Measurements from ENCODE around the gene MBLAC1. TPM values are rescaled to one million over a fixed set of nuclear protein-coding genes. Genes with fewer than 3 reads are reported as not detected.

The MBLAC1 gene
- total and polyA plus RNA-seq, 9 of the 15 experiments (the other 6 are each of a cell fraction or from before 2014, with no cell fraction given), result 0.03 to 3.1 (median 0.52) TPM

DNA sequence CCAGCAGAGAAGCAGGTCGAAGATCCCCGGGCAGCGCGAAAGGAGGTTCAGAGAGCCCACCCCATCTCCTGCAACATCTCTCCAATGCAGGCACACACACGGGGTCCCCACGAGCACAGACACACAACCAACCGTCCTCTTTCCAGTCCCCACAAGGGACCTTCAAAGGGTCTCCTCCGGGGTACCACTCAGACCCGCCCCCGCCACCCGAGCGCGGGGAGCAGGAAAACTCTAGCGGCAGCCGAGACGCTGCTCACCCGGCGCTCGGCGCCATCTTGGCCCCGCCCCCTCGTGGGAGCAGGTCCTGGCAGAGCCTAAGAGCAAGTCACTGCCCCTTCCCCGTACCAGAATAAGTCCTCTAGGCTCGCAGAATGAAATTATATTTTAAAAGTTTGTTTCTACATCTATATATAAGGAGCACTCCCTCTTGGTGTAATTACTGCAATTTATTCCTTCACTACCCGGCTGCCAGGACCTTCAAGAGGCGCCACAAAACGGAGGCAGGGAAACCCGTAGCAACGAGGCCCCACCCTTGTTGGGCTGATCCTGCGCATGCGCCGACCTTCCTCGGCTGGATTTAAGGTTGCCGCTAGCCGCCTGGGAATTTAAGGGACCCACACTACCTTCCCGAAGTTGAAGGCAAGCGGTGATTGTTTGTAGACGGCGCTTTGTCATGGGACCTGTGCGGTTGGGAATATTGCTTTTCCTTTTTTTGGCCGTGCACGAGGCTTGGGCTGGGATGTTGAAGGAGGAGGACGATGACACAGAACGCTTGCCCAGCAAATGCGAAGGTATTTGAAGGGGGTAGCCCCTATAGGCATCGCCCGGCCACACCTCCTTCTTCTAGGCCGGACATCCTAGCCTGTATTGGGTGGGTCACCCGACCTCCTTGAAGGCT is 7.4 kb upstream of the MBLAC1 start, which contains the start of the genes CNPY4 and TAF6 (continued):
- TF ChIP-seq CCNT2 (IDR thresholded peaks at IDR 0.05; ENCODE audit: borderline replicate concordance, extremely low read depth, insufficient read length, low read depth, low read length) (peak; percentile 44), SRSF7 (optimal IDR thresholded peaks at IDR 0.05; ENCODE audit: low read depth, low read length) (no peak), ZNF121 (CRISPR knock-in tag; conservative IDR thresholded peaks at IDR 0.05) (no peak), ZFP30 (CRISPR knock-in tag; IDR thresholded peaks at IDR 0.05; ENCODE audit: borderline replicate concordance) (peak; percentile 60; the same call in 1 of the 2 replicates), SMARCE1 (IDR thresholded peaks at IDR 0.05) (peak; percentile 18; the same call in 1 of the 2 replicates), GTF2E2 (tag; IDR thresholded peaks at IDR 0.05) (peak; percentile 97), ZSCAN29 (IDR thresholded peaks at IDR 0.05) (no peak), NFIC (IDR thresholded peaks at IDR 0.05) (peak; percentile 100), SPI1 (IDR thresholded peaks at IDR 0.05; ENCODE audit: borderline replicate concordance, low read depth, low read length) (no peak), POU5F1 (IDR thresholded peaks at IDR 0.05; ENCODE audit: borderline replicate concordance, low read depth, low read length, partially characterized antibody) (peak; percentile 30), POLR2H (tag; IDR thresholded peaks at IDR 0.05; ENCODE audit: low read depth) (no peak; the same call in 1 of the 2 replicates)
- TF ChIP-seq, protein P1, sequence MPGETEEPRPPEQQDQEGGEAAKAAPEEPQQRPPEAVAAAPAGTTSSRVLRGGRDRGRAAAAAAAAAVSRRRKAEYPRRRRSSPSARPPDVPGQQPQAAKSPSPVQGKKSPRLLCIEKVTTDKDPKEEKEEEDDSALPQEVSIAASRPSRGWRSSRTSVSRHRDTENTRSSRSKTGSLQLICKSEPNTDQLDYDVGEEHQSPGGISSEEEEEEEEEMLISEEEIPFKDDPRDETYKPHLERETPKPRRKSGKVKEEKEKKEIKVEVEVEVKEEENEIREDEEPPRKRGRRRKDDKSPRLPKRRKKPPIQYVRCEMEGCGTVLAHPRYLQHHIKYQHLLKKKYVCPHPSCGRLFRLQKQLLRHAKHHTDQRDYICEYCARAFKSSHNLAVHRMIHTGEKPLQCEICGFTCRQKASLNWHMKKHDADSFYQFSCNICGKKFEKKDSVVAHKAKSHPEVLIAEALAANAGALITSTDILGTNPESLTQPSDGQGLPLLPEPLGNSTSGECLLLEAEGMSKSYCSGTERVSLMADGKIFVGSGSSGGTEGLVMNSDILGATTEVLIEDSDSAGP (CRISPR knock-in tag; IDR thresholded peaks at IDR 0.05), result peak; percentile 85
- TF ChIP-seq, protein P2, sequence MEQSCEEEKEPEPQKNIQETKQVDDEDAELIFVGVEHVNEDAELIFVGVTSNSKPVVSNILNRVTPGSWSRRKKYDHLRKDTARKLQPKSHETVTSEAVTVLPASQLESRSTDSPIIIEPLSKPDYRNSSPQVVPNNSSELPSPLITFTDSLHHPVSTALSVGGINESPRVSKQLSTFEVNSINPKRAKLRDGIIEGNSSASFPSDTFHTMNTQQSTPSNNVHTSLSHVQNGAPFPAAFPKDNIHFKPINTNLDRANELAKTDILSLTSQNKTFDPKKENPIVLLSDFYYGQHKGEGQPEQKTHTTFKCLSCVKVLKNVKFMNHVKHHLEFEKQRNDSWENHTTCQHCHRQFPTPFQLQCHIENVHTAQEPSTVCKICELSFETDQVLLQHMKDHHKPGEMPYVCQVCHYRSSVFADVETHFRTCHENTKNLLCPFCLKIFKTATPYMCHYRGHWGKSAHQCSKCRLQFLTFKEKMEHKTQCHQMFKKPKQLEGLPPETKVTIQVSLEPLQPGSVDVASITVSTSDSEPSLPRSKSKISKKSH (CRISPR knock-in tag; IDR thresholded peaks at IDR 0.05), result no peak
- TF ChIP-seq, protein P3, sequence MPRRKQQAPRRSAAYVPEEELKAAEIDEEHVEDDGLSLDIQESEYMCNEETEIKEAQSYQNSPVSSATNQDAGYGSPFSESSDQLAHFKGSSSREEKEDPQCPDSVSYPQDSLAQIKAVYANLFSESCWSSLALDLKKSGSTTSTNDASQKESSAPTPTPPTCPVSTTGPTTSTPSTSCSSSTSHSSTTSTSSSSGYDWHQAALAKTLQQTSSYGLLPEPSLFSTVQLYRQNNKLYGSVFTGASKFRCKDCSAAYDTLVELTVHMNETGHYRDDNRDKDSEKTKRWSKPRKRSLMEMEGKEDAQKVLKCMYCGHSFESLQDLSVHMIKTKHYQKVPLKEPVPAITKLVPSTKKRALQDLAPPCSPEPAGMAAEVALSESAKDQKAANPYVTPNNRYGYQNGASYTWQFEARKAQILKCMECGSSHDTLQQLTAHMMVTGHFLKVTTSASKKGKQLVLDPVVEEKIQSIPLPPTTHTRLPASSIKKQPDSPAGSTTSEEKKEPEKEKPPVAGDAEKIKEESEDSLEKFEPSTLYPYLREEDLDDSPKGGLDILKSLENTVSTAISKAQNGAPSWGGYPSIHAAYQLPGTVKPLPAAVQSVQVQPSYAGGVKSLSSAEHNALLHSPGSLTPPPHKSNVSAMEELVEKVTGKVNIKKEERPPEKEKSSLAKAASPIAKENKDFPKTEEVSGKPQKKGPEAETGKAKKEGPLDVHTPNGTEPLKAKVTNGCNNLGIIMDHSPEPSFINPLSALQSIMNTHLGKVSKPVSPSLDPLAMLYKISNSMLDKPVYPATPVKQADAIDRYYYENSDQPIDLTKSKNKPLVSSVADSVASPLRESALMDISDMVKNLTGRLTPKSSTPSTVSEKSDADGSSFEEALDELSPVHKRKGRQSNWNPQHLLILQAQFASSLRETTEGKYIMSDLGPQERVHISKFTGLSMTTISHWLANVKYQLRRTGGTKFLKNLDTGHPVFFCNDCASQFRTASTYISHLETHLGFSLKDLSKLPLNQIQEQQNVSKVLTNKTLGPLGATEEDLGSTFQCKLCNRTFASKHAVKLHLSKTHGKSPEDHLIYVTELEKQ (CRISPR knock-in tag; IDR thresholded peaks at IDR 0.05), result no peak
- TF ChIP-seq, protein P4, sequence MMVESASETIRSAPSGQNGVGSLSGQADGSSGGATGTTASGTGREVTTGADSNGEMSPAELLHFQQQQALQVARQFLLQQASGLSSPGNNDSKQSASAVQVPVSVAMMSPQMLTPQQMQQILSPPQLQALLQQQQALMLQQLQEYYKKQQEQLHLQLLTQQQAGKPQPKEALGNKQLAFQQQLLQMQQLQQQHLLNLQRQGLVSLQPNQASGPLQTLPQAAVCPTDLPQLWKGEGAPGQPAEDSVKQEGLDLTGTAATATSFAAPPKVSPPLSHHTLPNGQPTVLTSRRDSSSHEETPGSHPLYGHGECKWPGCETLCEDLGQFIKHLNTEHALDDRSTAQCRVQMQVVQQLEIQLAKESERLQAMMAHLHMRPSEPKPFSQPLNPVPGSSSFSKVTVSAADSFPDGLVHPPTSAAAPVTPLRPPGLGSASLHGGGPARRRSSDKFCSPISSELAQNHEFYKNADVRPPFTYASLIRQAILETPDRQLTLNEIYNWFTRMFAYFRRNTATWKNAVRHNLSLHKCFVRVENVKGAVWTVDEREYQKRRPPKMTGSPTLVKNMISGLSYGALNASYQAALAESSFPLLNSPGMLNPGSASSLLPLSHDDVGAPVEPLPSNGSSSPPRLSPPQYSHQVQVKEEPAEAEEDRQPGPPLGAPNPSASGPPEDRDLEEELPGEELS (CRISPR knock-in tag; IDR thresholded peaks at IDR 0.05; ENCODE audit: borderline replicate concordance), result no peak
